IMR-90 (cell line): ENCODE measurements around the gene FMN2. TPM values are rescaled to one million over a fixed set of nuclear protein-coding genes. Genes with fewer than 3 reads are reported as not detected.

Experiments
- ATAC-seq: fragments of 200-7000 bp; cut with Tn5 transposase; 2 replicates; pipeline ENCODE4 v1.9.1; 2020; ENCODE audit warnings: low read depth, mild to moderate bottlenecking, moderate library complexity
- BruUV-seq: library from RNA; stranded (reverse); fragments of 400-500 nt; replicated peaks from 2 replicates; lab custom pipeline; 2021; lab: Mats Ljungman, UMichigan
- CTCF ChIA-PET: fragments of 300-600 bp; formaldehyde crosslinking; extraction: SDS; loops from one replicate; lab custom pipeline; 2021; ENCODE audit warnings: antibody characterized with exemption; lab: Yijun Ruan, JAX
- POLR2A ChIA-PET: fragments of 300-600 bp; sonication (Branson Sonifier 250); formaldehyde crosslinking; loops from one replicate; lab custom pipeline; 2022; ENCODE audit warnings: antibody characterized with exemption; ENCODE audit not compliant: unreplicated experiment; lab: Charles Lee
- DNase-seq: peaks from one replicate; pipeline ENCODE4 v3.0.0; 2013
- H2AFZ ChIP-seq: replicated peaks from 2 replicates; pipeline ENCODE3; 2013; ENCODE audit warnings: low read length, mild to moderate bottlenecking; ENCODE audit not compliant: poor library complexity
- H2AK5ac ChIP-seq: 2 replicates; pipeline ENCODE4 v1.6.1; 2013; ENCODE audit warnings: low read depth, low read length, inconsistent platforms
- H2AK9ac ChIP-seq: replicated peaks from 2 replicates; pipeline ENCODE3; 2013; ENCODE audit warnings: mild to moderate bottlenecking, low read depth, low read length, moderate library complexity; ENCODE audit not compliant: poor library complexity
- H2BK120ac ChIP-seq: 2 replicates; pipeline ENCODE4 v1.6.1; 2013; ENCODE audit warnings: low read depth, low read length, inconsistent platforms
- H2BK15ac ChIP-seq: 3 replicates; pipeline ENCODE4 v1.6.1; 2013; ENCODE audit warnings: low read depth, low read length, inconsistent platforms
- H2BK20ac ChIP-seq: 2 replicates; pipeline ENCODE4 v1.6.1; 2013; ENCODE audit warnings: low read depth, mild to moderate bottlenecking, inconsistent platforms, low read length, moderate library complexity
- H2BK5ac ChIP-seq: 2 replicates; pipeline ENCODE4 v1.6.1; 2013; ENCODE audit warnings: mild to moderate bottlenecking, low read depth, low read length, inconsistent platforms; ENCODE audit not compliant: poor library complexity, severe bottlenecking
- H3K14ac ChIP-seq: replicated peaks from 2 replicates; pipeline ENCODE4 v1.6.1; 2013; ENCODE audit warnings: low read depth, low read length, inconsistent platforms
- H3K18ac ChIP-seq: 2 replicates; pipeline ENCODE4 v1.6.1; 2013; ENCODE audit warnings: low read depth, low read length, control low read depth
- H3K23ac ChIP-seq: 2 replicates; pipeline ENCODE4 v1.6.1; 2013; ENCODE audit warnings: low read depth, low read length, inconsistent platforms
- H3K27ac ChIP-seq: 2 replicates; pipeline ENCODE4 v1.5.1; 2013; ENCODE audit warnings: mild to moderate bottlenecking, control low read depth, low read length; ENCODE audit not compliant: insufficient read depth
- H3K27me3 ChIP-seq: 2 replicates; pipeline ENCODE4 v1.6.1; 2013; ENCODE audit warnings: low read length; ENCODE audit not compliant: control insufficient read depth, insufficient read depth
- H3K36me3 ChIP-seq: 2 replicates; pipeline ENCODE4 v1.6.1; 2013; ENCODE audit warnings: low read length, mixed read lengths; ENCODE audit not compliant: control insufficient read depth, insufficient read depth
- H3K4ac ChIP-seq: 2 replicates; pipeline ENCODE4 v1.6.1; 2013; ENCODE audit warnings: low read depth, low read length, inconsistent platforms
- H3K4me1 ChIP-seq: 2 replicates; pipeline ENCODE4 v1.6.1; 2013; ENCODE audit warnings: low read length, mixed read lengths; ENCODE audit not compliant: control insufficient read depth, insufficient read depth
- H3K4me2 ChIP-seq: 2 replicates; pipeline ENCODE4 v1.6.1; 2013; ENCODE audit warnings: low read depth, mild to moderate bottlenecking, control low read depth, low read length, moderate library complexity
- H3K4me3 ChIP-seq: 2 replicates; pipeline ENCODE4 v1.5.1; 2013; ENCODE audit warnings: low read depth, mild to moderate bottlenecking, control low read depth, low read length, moderate library complexity; ENCODE audit not compliant: insufficient read depth
- H3K56ac ChIP-seq: 2 replicates; pipeline ENCODE4 v1.6.1; 2013; ENCODE audit warnings: low read length, inconsistent platforms; ENCODE audit not compliant: insufficient read depth; ENCODE audit errors: extremely low read depth
- H3K79me1 ChIP-seq, 2 experiments: 2 replicates each; pipeline ENCODE4 v1.6.1; 2013; ENCODE audit warnings: low read length in 2 of 2, inconsistent platforms in 1 of 2, low read depth in 1 of 2
- H3K9ac ChIP-seq: 2 replicates; pipeline ENCODE4 v1.6.1; 2013; ENCODE audit warnings: low read depth, low read length, control low read depth
- H3K9me1 ChIP-seq: 2 replicates; pipeline ENCODE4 v1.6.1; 2013; ENCODE audit warnings: low read length, inconsistent platforms; ENCODE audit not compliant: insufficient read depth
- H3K9me3 ChIP-seq: 2 replicates; pipeline ENCODE4 v1.6.1; 2013; ENCODE audit warnings: low read length; ENCODE audit not compliant: control insufficient read depth, insufficient read depth
- H4K20me1 ChIP-seq: 2 replicates; pipeline ENCODE4 v1.6.1; 2013; ENCODE audit warnings: low read length, inconsistent platforms; ENCODE audit not compliant: insufficient read depth
- H4K5ac ChIP-seq: 2 replicates; pipeline ENCODE4 v1.6.1; 2013; ENCODE audit warnings: mild to moderate bottlenecking, low read depth, low read length, control low read depth
- H4K8ac ChIP-seq, 2 experiments: 2 replicates each; pipeline ENCODE4 v1.6.1; 2013; ENCODE audit warnings: low read depth in 2 of 2, low read length in 2 of 2, control low read depth in 1 of 2, inconsistent platforms in 1 of 2
- H4K91ac ChIP-seq: 2 replicates; pipeline ENCODE4 v1.6.1; 2013; ENCODE audit warnings: low read depth, low read length, inconsistent platforms; ENCODE audit not compliant: insufficient read depth
- BHLHE40 ChIP-seq: fragments of 150-350 bp; IDR thresholded peaks from 2 replicates; pipeline ENCODE4 v1.6.1; 2016; ENCODE audit warnings: mild to moderate bottlenecking, low read depth, low read length
- CHD1 ChIP-seq: IDR thresholded peaks from 2 replicates; pipeline ENCODE4 v1.6.1; 2012; ENCODE audit warnings: low read depth, low read length, improper control_type of control experiment
- CTCF ChIP-seq: conservative IDR thresholded peaks from 2 replicates; pipeline ENCODE4 v1.5.1; 2012; ENCODE audit warnings: mild to moderate bottlenecking, low read depth, low read length, improper control_type of control experiment
- ELK1 ChIP-seq: fragments of 150-350 bp; IDR thresholded peaks from 2 replicates; pipeline ENCODE4 v1.6.1; 2016; ENCODE audit warnings: low read depth, mild to moderate bottlenecking, low read length, moderate library complexity, borderline replicate concordance
- FOS ChIP-seq: fragments of 150-350 bp; IDR thresholded peaks from 2 replicates; pipeline ENCODE4 v1.6.1; 2016; ENCODE audit warnings: low read depth, low read length
- MAFK ChIP-seq: IDR thresholded peaks from 2 replicates; pipeline ENCODE4 v1.6.1; 2012; ENCODE audit warnings: low read depth, low read length, improper control_type of control experiment
- MAZ ChIP-seq: IDR thresholded peaks from 2 replicates; pipeline ENCODE4 v1.6.1; 2012; ENCODE audit warnings: low read depth, mild to moderate bottlenecking, low read length, improper control_type of control experiment, moderate library complexity, borderline replicate concordance
- MXI1 ChIP-seq: IDR thresholded peaks from 2 replicates; pipeline ENCODE4 v1.6.1; 2012; ENCODE audit warnings: low read depth, mild to moderate bottlenecking, low read length, moderate library complexity, borderline replicate concordance
- NFE2L2 ChIP-seq: fragments of 150-350 bp; IDR thresholded peaks from 2 replicates; pipeline ENCODE4 v1.6.1; 2016; ENCODE audit warnings: low read depth, mild to moderate bottlenecking, low read length
- POLR2A ChIP-seq: IDR thresholded peaks from 2 replicates; pipeline ENCODE4 v1.6.1; 2012; ENCODE audit warnings: mild to moderate bottlenecking, low read depth, low read length
- RAD21 ChIP-seq: IDR thresholded peaks from 2 replicates; pipeline ENCODE4 v1.6.1; 2012; ENCODE audit warnings: low read length, improper control_type of control experiment
- RCOR1 ChIP-seq: IDR thresholded peaks from 2 replicates; pipeline ENCODE4 v1.6.1; 2012; ENCODE audit warnings: mild to moderate bottlenecking, low read length, improper control_type of control experiment; ENCODE audit not compliant: insufficient replicate concordance
- RFX5 ChIP-seq: IDR thresholded peaks from 2 replicates; pipeline ENCODE4 v1.8.0; 2012; ENCODE audit warnings: low read depth, mild to moderate bottlenecking, low read length, moderate library complexity
- SMC3 ChIP-seq: fragments of 150-350 bp; IDR thresholded peaks from 2 replicates; pipeline ENCODE4 v1.6.1; 2016; ENCODE audit warnings: low read depth, mild to moderate bottlenecking, antibody characterized with exemption, low read length, moderate library complexity
- USF2 ChIP-seq: fragments of 150-350 bp; IDR thresholded peaks from 2 replicates; pipeline ENCODE4 v1.6.1; 2017; ENCODE audit warnings: mild to moderate bottlenecking, antibody characterized with exemption, low read length, low read depth
- WGBS, 2 experiments: methylation state at CpG; one replicate each; pipeline versions ENCODE4 v1.1.5 to v1.1.7; 2013; ENCODE audit warnings: missing lambda C conversion rate in 2 of 2; ENCODE audit not compliant: insufficient read length in 1 of 2; ENCODE audit errors: extremely low coverage in 2 of 2; 5-methylcytosine and 5-hydroxymethylcytosine counted together
- dilution Hi-C: fragments of 300-500 bp; cut with HindIII; formaldehyde crosslinking; loops from one replicate; pipeline ENCODE4 v1.14.3; 2018; ENCODE audit warnings: low sequenced_read_pairs; ENCODE audit not compliant: unreplicated experiment
- in situ Hi-C: fragments of 300-500 bp; cut with MboI; formaldehyde crosslinking; loops from 3 replicates; pipeline ENCODE4 v1.14.3; 2019; ENCODE audit warnings: low sequenced_read_pairs, inconsistent platforms, mixed read lengths
- intact Hi-C: fragments of 100-400 bp; cut with micrococcal nuclease; formaldehyde crosslinking; loops from 2 replicates; pipeline ENCODE4 v1.10.0; 2022
- polyA plus RNA-seq, 3 experiments: library from polyadenylated mRNA; depleted of rRNA; stranded (reverse); fragments of >200 nt; gene quantifications; 2 replicates each; pipeline ENCODE4 v1.2.3, GENCODE V29; 2012; ENCODE audit warnings: low replicate concordance in 1 of 3
- total RNA-seq: library from RNA; depleted of rRNA; stranded (reverse); fragments of >200 nt; gene quantifications from 2 replicates; pipeline ENCODE4 v1.2.3, GENCODE V29; 2012

FMN2 gene
- total and polyA plus RNA-seq, 2 of the 4 experiments (the other 2 are of a cell fraction), result 29.0 to 35.8 TPM

GRCh38 chr1:240445369-240445768 is 353.7 kb downstream of the FMN2 start:
- no peak overlapping the region for H3K4me2 ChIP-seq
- no peak overlapping the region for H4K8ac ChIP-seq
- no peaks in the 10 kb centered on the region for H3K4me1 ChIP-seq
- in situ Hi-C loops, result no loop called here
- H3K4ac ChIP-seq, result no peak overlapping the region
- H3K56ac ChIP-seq, result no peak overlapping the region
- no peak overlapping the region for H4K91ac ChIP-seq
- ATAC-seq (no peak), DNase-seq (no peak)
- H2BK120ac ChIP-seq, result no peak overlapping the region
- TF ChIP-seq MXI1, result no peak
- no peak for TF ChIP-seq CTCF
- no peak for TF ChIP-seq SMC3
- TF ChIP-seq RFX5, result no peak
- no peak for TF ChIP-seq CHD1
- no peak for TF ChIP-seq RAD21
- TF ChIP-seq NFE2L2, result no peak
- TF ChIP-seq BHLHE40, result no peak
- TF ChIP-seq MAZ, result no peak
- no peak for TF ChIP-seq USF2
- TF ChIP-seq FOS, result no peak
- TF ChIP-seq POLR2A, result no peak
- TF ChIP-seq RCOR1, result no peak
- TF ChIP-seq MAFK, result no peak
- TF ChIP-seq ELK1, result no peak
- no peak overlapping the region for H2BK15ac ChIP-seq
- H3K79me1 ChIP-seq, result peaks cover 12 to 17% of the 10 kb centered on the region in 2 experiments; a peak in 3 of 4 replicates
- H2AFZ ChIP-seq, result no peak overlapping the region
- no peak overlapping the region for H2BK20ac ChIP-seq
- CTCF ChIA-PET, result interaction anchor here (0.7 kb wide), 1 partner anchor 19 kb away, joined by 3 read pairs; no protein-coding TSS in a partner anchor
- no peaks in the 10 kb centered on the region for H4K20me1 ChIP-seq
- no peak overlapping the region for H3K23ac ChIP-seq
- H3K18ac ChIP-seq, result no peak overlapping the region
- no peaks in the 10 kb centered on the region for H3K27me3 ChIP-seq
- H2AK5ac ChIP-seq, result no peak overlapping the region
- no peak overlapping the region for H3K27ac ChIP-seq
- H3K9me1 ChIP-seq, result 0 out of 2 replicates have a peak, but pooled peaks cover under 1% of the 10 kb centered on the region
- no TSS peak for BruUV-seq
- H3K14ac ChIP-seq, result no peak overlapping the region
- dilution Hi-C loops, result no loop called here
- POLR2A ChIA-PET, result interaction anchor here (0.6 kb wide), 1 partner anchor 8 kb away, joined by 10 read pairs; no protein-coding TSS in a partner anchor
- no peak overlapping the region for H2BK5ac ChIP-seq
- WGBS, 2 experiments, result 85% methylated on average over 3 of the region's 3 CpGs; no CpG with 5 or more reads in 1 of the 2 experiments
- H4K5ac ChIP-seq, result no peak overlapping the region
- no peak overlapping the region for H2AK9ac ChIP-seq
- no peak overlapping the region for H3K4me3 ChIP-seq
- H3K36me3 ChIP-seq, result no peaks in the 10 kb centered on the region; the same call in 1 of the 2 replicates
- intact Hi-C loops, result no loop called here
- no peak overlapping the region for H3K9ac ChIP-seq
- no peaks in the 10 kb centered on the region for H3K9me3 ChIP-seq
